Activated T-helper 9 cell treated with anti-CD3 and anti-CD28 coated beads, Interleukin-2, amount 50 U/mL, for 16 hours (primary cell): ENCODE measurements around the gene IGSF1.
"Not testable (repeated sequence)": the region's sequence is repeated elsewhere in the genome, so short reads cannot be mapped to it uniquely, and the experiment has no call there.

Experiments
- DNase-seq: peaks from one replicate; pipeline ENCODE4 v3.0.0-alpha.2; 2020; ENCODE audit warnings: low read depth

The IGSF1 gene

GRCh38 chrX:131270080-131270479, 19.0 kb downstream of the IGSF1 start:
- DNase-seq = no peak

DNA sequence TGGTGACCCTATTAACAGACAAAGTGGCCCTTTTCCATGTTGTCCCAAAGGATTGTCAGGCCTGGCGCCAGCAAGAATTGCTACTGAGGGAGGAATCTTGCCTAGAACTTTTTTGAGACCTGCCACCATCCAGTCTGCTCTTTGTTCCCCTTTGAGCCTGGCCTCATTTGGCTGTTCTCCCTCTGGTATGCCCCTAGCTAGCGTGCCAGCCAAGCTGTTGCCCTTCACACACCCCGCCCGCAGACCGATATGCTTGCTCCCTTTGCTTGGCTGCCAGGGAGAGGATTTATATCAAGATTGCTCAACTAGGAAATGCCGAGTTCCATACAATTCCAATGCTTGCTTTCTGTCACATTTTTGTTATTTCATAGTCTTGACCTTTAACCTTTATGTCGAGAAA, 24.4 kb downstream of the IGSF1 start:
- no peak for DNase-seq

GRCh38 chrX:131264053-131264452, 25.1 kb downstream of the IGSF1 start:
- no peak for DNase-seq

GRCh38 chrX:131262738-131263679, 26.1 kb downstream of the IGSF1 start:
- no peak for DNase-seq

GRCh38 chrX:131262200-131262599, 26.9 kb downstream of the IGSF1 start:
- DNase-seq = no peak

GRCh38 chrX:131257367-131257766, 31.7 kb downstream of the IGSF1 start:
- no peak for DNase-seq

DNA sequence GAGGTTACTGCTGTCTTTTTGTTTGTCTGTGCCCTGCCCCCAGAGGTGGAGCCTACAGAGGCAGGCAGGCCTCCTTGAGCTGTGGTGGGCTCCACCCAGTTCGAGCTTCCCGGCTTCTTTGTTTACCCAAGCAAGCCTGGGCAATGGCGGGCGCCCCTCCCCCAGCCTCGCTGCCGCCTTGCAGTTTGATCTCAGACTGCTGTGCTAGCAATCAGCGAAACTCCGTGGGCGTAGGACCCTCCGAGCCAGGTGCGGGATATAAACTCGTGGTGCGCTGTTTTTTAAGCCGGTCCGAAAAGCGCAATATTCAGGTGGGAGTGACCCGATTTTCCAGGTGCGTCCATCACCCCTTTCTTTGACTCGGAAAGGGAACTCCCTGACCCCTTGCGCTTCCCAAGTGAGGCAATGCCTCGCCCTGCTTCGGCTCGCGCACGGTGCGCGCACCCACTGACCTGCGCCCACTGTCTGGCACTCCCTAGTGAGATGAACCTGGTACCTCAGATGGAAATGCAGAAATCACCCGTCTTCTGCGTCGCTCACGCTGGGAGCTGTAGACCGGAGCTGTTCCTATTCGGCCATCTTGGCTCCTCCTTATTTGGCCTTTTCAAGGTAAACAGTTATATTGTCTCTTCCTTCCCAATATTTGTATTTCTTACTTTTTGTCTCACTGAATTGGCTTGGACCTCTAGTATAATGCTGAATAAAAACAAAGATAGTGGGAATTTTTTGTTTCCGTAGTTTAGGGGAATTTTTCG, 37.9 kb downstream of the IGSF1 start:
- not testable (repeated sequence) for DNase-seq

DNA sequence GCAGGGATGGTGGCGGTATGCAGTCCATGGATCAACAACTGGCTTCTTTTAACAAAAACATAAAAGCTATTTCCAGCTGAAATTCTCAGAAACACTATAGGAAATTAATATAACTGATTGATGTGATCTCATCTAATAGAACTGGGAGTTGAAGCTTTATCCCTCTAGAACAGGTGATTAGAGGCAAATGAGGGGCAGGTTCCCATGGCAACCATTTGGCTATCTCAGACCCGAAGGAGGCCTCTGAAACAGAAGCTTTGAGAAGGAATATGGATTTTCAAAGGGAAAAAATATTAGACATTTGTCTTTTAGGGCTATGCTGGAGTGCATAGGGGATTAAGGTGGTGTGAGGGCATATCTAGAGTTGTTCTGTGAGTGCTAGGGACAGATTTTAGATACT, 50.0 kb downstream of the IGSF1 start:
- no peak for DNase-seq

GRCh38 chrX:131237363-131237762, 51.7 kb downstream of the IGSF1 start:
- no peak for DNase-seq

DNA sequence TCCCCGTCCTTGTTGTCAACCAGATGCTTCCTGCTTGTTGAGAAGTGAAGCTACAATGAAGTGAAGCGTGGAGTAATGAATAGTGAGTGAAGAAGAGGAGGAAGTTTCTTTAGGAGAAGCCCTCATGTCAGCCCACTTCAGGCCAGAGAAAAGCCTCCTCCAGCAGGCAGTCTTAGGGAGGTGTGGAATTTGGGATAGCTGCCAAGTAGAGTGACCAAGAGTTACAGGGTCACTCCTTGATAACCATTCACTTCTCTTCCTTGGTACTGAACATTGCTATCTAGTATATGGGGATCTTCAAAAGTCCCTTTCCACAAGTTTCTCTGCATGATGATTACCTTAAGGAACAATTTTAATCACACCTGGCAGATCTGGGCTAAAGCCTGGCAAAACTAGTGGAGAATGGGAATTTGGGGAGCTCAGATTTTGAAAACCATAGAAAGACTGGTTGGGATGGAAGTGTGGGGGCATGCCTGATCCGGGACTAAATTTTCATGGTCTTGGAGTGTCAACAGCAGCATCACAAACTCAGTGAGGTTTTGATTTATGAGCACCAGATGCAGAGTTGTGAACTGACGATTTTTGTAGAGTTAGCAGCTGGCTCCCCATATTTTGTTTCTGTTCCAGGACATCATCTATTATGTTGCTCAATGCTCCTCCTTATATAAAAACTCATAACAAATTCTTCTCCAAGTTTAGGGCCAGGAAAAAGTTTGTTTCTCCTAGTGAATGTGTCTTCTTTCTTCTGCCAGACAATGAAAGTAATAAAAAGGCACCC, 53.1 kb downstream of the IGSF1 start:
- no peak for DNase-seq

DNA sequence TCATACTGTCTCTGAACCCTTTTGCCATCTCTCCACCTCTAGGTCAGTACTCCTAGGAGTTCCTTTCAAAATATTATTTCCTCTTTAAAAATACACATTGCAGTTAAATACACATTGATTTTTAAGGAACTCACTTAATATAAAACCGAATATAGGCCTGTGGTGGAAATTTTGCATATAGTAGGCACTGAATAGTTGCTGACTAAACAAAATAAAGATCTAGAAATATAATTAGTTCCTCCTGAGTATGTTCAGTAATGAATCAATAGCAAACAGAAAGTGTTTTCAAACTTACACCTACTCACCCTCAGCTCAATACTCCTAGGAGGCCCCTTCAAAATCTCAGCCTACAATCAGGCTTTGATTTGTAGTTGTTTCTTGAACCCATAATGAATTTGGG, 61.5 kb downstream of the IGSF1 start:
- no peak for DNase-seq

DNA sequence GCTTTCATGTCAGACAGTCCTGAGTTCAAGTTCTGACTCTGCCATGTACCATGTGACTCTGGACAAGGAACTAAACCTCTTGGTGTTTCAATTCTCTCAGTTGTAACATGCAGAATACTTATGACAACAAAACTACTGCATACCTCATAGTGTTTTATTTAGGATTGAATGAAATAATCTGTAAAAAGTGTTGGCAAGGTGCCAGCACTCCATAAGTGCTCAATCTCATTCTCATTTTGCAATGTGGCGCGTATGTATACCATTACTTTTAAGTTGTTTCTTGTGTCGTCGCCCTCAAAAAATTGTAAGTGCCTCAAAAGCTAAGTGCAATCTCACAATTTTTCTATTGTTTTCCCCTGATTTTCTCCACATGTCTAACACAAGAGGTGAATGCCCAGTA, 62.5 kb downstream of the IGSF1 start:
- DNase-seq = no peak

- DNase-seq = no peak
These were observed 64.0 kb downstream of the IGSF1 start for GRCh38 chrX:131225078-131225477.
